Mononuclear cell (primary cell): ENCODE measurements around the gene DNAH17. TPM values are rescaled to one million over a fixed set of nuclear protein-coding genes. Genes with fewer than 3 reads are reported as not detected.
"Not testable (repeated sequence)": the region's sequence is repeated elsewhere in the genome, so short reads cannot be mapped to it uniquely, and the experiment has no call there.

Experiments used
- H3K27me3 ChIP-seq: 2 replicates; pipeline ENCODE4 v1.6.0; 2011; ENCODE audit warnings: low read length, control low read depth; ENCODE audit not compliant: insufficient read depth
- H3K4me1 ChIP-seq: 2 replicates; pipeline ENCODE4 v1.5.1; 2011; ENCODE audit warnings: mild to moderate bottlenecking, low read length, control low read depth; ENCODE audit not compliant: insufficient read depth
- H3K4me3 ChIP-seq: 2 replicates; pipeline ENCODE4 v1.5.1; 2011; ENCODE audit warnings: mild to moderate bottlenecking, low read length, moderate library complexity
- H3K9me3 ChIP-seq: 2 replicates; pipeline ENCODE4 v1.5.1; 2011; ENCODE audit warnings: low read depth, mild to moderate bottlenecking, control low read depth, low read length
- total RNA-seq: library from RNA; depleted of rRNA; stranded (reverse); fragments of >200 nt; gene quantifications from one replicate; pipeline ENCODE4 v1.2.3, GENCODE V29; 2012

The DNAH17 gene
- total RNA-seq, 1 donor: under 0.01 TPM

GRCh38 chr17:78469443-78469842 is 107.8 kb downstream of the DNAH17 start:
- Histone ChIP-seq H3K9me3 (no peaks in the 10 kb centered on the region), H3K27me3 (no peaks in the 10 kb centered on the region), H3K4me3 (no peak overlapping the region), H3K4me1 (no peaks in the 10 kb centered on the region)

GRCh38 chr17:78468366-78468765 is 108.8 kb downstream of the DNAH17 start:
- H3K27me3 ChIP-seq: no peaks in the 10 kb centered on the region

GRCh38 chr17:78466786-78467715 is 110.1 kb downstream of the DNAH17 start:
- Histone ChIP-seq H3K27me3 (no peaks in the 10 kb centered on the region), H3K4me1 (no peaks in the 10 kb centered on the region), H3K4me3 (no peak overlapping the region), H3K9me3 (no peaks in the 10 kb centered on the region)

More at GRCh38 chr17:78468366-78468765, 108.8 kb downstream of the DNAH17 start:
- no peak overlapping the region for H3K4me3 ChIP-seq
- H3K9me3 ChIP-seq: no peaks in the 10 kb centered on the region
- no peaks in the 10 kb centered on the region for H3K4me1 ChIP-seq

- not testable (repeated sequence) for H3K27me3 ChIP-seq, H3K4me1 ChIP-seq, H3K9me3 ChIP-seq, H3K4me3 ChIP-seq
Measured at GRCh38 chr17:78466109-78466785, 110.9 kb downstream of the DNAH17 start.

GRCh38 chr17:78462148-78462547 is 115.0 kb downstream of the DNAH17 start:
- Histone ChIP-seq H3K4me3 (no peak overlapping the region), H3K4me1 (no peaks in the 10 kb centered on the region), H3K9me3 (no peaks in the 10 kb centered on the region), H3K27me3 (no peaks in the 10 kb centered on the region)

- no peaks in the 10 kb centered on the region for H3K4me1 ChIP-seq
- H3K9me3 ChIP-seq: no peaks in the 10 kb centered on the region
- no peaks in the 10 kb centered on the region for H3K27me3 ChIP-seq
- no peak overlapping the region for H3K4me3 ChIP-seq
Measured at GRCh38 chr17:78461799-78462053, 115.5 kb downstream of the DNAH17 start.

GRCh38 chr17:78460951-78461798 is 116.0 kb downstream of the DNAH17 start:
- Histone ChIP-seq H3K27me3 (no peaks in the 10 kb centered on the region), H3K9me3 (no peaks in the 10 kb centered on the region), H3K4me3 (no peak overlapping the region), H3K4me1 (no peaks in the 10 kb centered on the region)

- no peaks in the 10 kb centered on the region for H3K9me3 ChIP-seq
- no peaks in the 10 kb centered on the region for H3K27me3 ChIP-seq
- no peaks in the 10 kb centered on the region for H3K4me1 ChIP-seq
- H3K4me3 ChIP-seq: no peak overlapping the region
Measured at GRCh38 chr17:78460176-78460675, 117.0 kb downstream of the DNAH17 start.

GRCh38 chr17:78459696-78460095 is 117.5 kb downstream of the DNAH17 start:
- Histone ChIP-seq H3K9me3 (no peaks in the 10 kb centered on the region), H3K4me1 (no peaks in the 10 kb centered on the region), H3K4me3 (no peak overlapping the region), H3K27me3 (no peaks in the 10 kb centered on the region)

GRCh38 chr17:78458736-78459335 is 118.4 kb downstream of the DNAH17 start:
- H3K9me3 ChIP-seq: no peaks in the 10 kb centered on the region
- no peaks in the 10 kb centered on the region for H3K4me1 ChIP-seq
- H3K27me3 ChIP-seq: no peaks in the 10 kb centered on the region
- H3K4me3 ChIP-seq: no peak overlapping the region

GRCh38 chr17:78458091-78458490 is 119.1 kb downstream of the DNAH17 start:
- no peaks in the 10 kb centered on the region for H3K27me3 ChIP-seq
- no peaks in the 10 kb centered on the region for H3K4me1 ChIP-seq
- no peak overlapping the region for H3K4me3 ChIP-seq
- no peaks in the 10 kb centered on the region for H3K9me3 ChIP-seq

- Histone ChIP-seq H3K9me3 (no peaks in the 10 kb centered on the region), H3K4me3 (no peak overlapping the region), H3K4me1 (peaks cover 7% of the 10 kb centered on the region), H3K27me3 (no peaks in the 10 kb centered on the region)
Measured at GRCh38 chr17:78454346-78454745, 122.8 kb downstream of the DNAH17 start.

GRCh38 chr17:78451753-78452152 is 125.4 kb downstream of the DNAH17 start:
- Histone ChIP-seq H3K9me3 (no peaks in the 10 kb centered on the region), H3K4me1 (peaks cover 7% of the 10 kb centered on the region), H3K4me3 (no peak overlapping the region), H3K27me3 (no peaks in the 10 kb centered on the region)

GRCh38 chr17:78450696-78451345 is 126.4 kb downstream of the DNAH17 start:
- Histone ChIP-seq H3K27me3 (no peaks in the 10 kb centered on the region), H3K9me3 (no peaks in the 10 kb centered on the region), H3K4me3 (no peak overlapping the region), H3K4me1 (peaks cover 7% of the 10 kb centered on the region)
